Measurements from ENCODE around the gene FDXR. TPM values are rescaled to one million over a fixed set of nuclear protein-coding genes. Genes with fewer than 3 reads are reported as not detected.

The FDXR gene
- total and polyA plus RNA-seq, 9 of the 15 experiments (the other 6 are each of a cell fraction or from before 2014, with no cell fraction given) = 0.89 to 70.7 (median 30.9) TPM

DNA sequence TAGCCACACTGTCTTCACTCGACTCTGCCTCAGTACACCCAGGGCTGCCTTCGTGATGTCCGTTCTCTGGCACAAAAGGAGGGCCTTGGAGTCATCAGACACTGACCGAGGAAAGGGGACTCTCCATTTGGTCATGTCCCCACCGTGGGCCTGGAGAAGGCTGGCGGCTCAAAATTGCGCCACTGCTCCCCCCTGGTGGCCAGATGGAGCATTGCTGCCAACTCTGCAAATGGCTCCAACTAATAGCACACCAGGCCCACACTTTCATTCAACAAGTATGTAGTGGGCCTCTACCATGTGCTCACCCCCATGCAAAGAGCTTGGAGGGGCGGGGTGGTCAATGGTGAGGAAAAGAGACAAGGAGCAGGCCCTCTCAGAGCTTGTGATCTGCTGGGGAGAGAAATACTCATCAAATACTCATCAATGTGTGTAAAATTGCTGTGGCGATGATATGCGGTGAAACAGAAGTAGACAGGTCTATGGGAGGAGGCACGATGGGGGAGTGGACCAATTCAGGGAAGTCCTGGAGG lies 7.9 kb downstream of the FDXR start (continued):
- TF ChIP-seq, protein P1, sequence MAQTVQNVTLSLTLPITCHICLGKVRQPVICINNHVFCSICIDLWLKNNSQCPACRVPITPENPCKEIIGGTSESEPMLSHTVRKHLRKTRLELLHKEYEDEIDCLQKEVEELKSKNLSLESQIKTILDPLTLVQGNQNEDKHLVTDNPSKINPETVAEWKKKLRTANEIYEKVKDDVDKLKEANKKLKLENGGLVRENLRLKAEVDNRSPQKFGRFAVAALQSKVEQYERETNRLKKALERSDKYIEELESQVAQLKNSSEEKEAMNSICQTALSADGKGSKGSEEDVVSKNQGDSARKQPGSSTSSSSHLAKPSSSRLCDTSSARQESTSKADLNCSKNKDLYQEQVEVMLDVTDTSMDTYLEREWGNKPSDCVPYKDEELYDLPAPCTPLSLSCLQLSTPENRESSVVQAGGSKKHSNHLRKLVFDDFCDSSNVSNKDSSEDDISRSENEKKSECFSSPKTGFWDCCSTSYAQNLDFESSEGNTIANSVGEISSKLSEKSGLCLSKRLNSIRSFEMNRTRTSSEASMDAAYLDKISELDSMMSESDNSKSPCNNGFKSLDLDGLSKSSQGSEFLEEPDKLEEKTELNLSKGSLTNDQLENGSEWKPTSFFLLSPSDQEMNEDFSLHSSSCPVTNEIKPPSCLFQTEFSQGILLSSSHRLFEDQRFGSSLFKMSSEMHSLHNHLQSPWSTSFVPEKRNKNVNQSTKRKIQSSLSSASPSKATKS (CRISPR knock-in tag; IDR thresholded peaks at IDR 0.05) = no peak
- TF ChIP-seq BRD9 (IDR thresholded peaks at IDR 0.05; ENCODE audit: low read depth, partially characterized antibody) (no peak), ZBTB1 (CRISPR knock-in tag; IDR thresholded peaks at IDR 0.05; ENCODE audit: borderline replicate concordance, low read depth) (no peak), STAG1 (CRISPR knock-in tag; IDR thresholded peaks at IDR 0.05; ENCODE audit: borderline replicate concordance) (peak; percentile 54; the same call in 1 of the 2 replicates), XRCC3 (IDR thresholded peaks at IDR 0.05) (no peak), CREB5 (CRISPR knock-in tag; IDR thresholded peaks at IDR 0.05) (no peak), ARID2 (IDR thresholded peaks at IDR 0.05) (no peak), HLTF (IDR thresholded peaks at IDR 0.05) (no peak), YY1 (IDR thresholded peaks at IDR 0.05; ENCODE audit: borderline replicate concordance in 1 of 3, control insufficient read depth in 1 of 3, extremely low read depth in 1 of 3, insufficient read depth in 3 of 3, insufficient read length in 1 of 3, insufficient replicate concordance in 2 of 3, low read depth in 1 of 3, low read length in 2 of 3) (peak in 2 of 3 experiments; percentile 50 to 70), ZFP91 (CRISPR knock-in tag; IDR thresholded peaks at IDR 0.05) (no peak), POLR2H (tag; IDR thresholded peaks at IDR 0.05; ENCODE audit: low read depth) (no peak), ZNF589 (CRISPR knock-in tag; IDR thresholded peaks at IDR 0.05; ENCODE audit: low read depth) (no peak), KLF16 (IDR thresholded peaks at IDR 0.05) (no peak), ZNF121 (CRISPR knock-in tag; conservative IDR thresholded peaks at IDR 0.05) (no peak)
- TF ChIP-seq, protein P2, sequence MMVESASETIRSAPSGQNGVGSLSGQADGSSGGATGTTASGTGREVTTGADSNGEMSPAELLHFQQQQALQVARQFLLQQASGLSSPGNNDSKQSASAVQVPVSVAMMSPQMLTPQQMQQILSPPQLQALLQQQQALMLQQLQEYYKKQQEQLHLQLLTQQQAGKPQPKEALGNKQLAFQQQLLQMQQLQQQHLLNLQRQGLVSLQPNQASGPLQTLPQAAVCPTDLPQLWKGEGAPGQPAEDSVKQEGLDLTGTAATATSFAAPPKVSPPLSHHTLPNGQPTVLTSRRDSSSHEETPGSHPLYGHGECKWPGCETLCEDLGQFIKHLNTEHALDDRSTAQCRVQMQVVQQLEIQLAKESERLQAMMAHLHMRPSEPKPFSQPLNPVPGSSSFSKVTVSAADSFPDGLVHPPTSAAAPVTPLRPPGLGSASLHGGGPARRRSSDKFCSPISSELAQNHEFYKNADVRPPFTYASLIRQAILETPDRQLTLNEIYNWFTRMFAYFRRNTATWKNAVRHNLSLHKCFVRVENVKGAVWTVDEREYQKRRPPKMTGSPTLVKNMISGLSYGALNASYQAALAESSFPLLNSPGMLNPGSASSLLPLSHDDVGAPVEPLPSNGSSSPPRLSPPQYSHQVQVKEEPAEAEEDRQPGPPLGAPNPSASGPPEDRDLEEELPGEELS (CRISPR knock-in tag; IDR thresholded peaks at IDR 0.05; ENCODE audit: borderline replicate concordance) = peak; percentile 44; the same call in 1 of the 2 replicates
- TF ChIP-seq, protein P3, sequence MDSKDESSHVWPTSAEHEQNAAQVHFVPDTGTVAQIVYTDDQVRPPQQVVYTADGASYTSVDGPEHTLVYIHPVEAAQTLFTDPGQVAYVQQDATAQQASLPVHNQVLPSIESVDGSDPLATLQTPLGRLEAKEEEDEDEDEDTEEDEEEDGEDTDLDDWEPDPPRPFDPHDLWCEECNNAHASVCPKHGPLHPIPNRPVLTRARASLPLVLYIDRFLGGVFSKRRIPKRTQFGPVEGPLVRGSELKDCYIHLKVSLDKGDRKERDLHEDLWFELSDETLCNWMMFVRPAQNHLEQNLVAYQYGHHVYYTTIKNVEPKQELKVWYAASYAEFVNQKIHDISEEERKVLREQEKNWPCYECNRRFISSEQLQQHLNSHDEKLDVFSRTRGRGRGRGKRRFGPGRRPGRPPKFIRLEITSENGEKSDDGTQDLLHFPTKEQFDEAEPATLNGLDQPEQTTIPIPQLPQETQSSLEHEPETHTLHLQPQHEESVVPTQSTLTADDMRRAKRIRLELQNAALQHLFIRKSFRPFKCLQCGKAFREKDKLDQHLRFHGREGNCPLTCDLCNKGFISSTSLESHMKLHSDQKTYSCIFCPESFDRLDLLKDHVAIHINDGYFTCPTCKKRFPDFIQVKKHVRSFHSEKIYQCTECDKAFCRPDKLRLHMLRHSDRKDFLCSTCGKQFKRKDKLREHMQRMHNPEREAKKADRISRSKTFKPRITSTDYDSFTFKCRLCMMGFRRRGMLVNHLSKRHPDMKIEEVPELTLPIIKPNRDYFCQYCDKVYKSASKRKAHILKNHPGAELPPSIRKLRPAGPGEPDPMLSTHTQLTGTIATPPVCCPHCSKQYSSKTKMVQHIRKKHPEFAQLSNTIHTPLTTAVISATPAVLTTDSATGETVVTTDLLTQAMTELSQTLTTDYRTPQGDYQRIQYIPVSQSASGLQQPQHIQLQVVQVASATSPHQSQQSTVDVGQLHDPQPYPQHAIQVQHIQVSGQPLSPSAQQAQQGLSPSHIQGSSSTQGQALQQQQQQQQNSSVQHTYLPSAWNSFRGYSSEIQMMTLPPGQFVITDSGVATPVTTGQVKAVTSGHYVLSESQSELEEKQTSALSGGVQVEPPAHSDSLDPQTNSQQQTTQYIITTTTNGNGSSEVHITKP (IDR thresholded peaks at IDR 0.05; ENCODE audit: partially characterized antibody) = peak; percentile 23
